Esophagus squamous epithelium (tissue), 4 donors: Measurements from ENCODE around the gene SNED1.

Experiments
- CTCF ChIP-seq, 6 experiments: fragments of 450-650 bp in 4 of 6; fragments of 200-600 bp in 2 of 6; sonication (generic) in 2 of 6; IDR thresholded peaks; one replicate each; pipeline ENCODE4 v1.5.1; 2016 to 2019; ENCODE audit warnings: antibody characterized with exemption in 6 of 6, mild to moderate bottlenecking in 4 of 6, moderate library complexity in 4 of 6
- POLR2A ChIP-seq, 4 donors: fragments of 450-650 bp; IDR thresholded peaks; one replicate each; pipeline ENCODE4 v1.6.1; 2017; ENCODE audit warnings: antibody characterized with exemption in 4 of 4, mild to moderate bottlenecking in 4 of 4, moderate library complexity in 3 of 4

- TF ChIP-seq CTCF (IDR thresholded peaks at IDR 0.05) (no peak), POLR2A (IDR thresholded peaks at IDR 0.05) (no peak)
These were observed 15.6 kb upstream of the SNED1 start for GRCh38 chr2:240982821-240983281.
